Choroid plexus epithelial cell (primary cell): ENCODE measurements around the gene TMC6.

Experiments
- DNase-seq: peaks from one replicate; pipeline ENCODE4 v3.0.0-alpha.2; 2010; ENCODE audit warnings: low read depth
- H3K4me3 ChIP-seq: 2 replicates; pipeline ENCODE4 v1.5.1; 2011; ENCODE audit warnings: low read depth, mild to moderate bottlenecking, control low read depth, low read length, moderate library complexity
- TF ChIP-seq, protein P1 (sequence below): conservative IDR thresholded peaks from 2 replicates; pipeline ENCODE4 v1.5.1; 2011; ENCODE audit warnings: low read depth, mild to moderate bottlenecking, control low read depth, inconsistent platforms, low read length, moderate library complexity

Gene TMC6

DNA sequence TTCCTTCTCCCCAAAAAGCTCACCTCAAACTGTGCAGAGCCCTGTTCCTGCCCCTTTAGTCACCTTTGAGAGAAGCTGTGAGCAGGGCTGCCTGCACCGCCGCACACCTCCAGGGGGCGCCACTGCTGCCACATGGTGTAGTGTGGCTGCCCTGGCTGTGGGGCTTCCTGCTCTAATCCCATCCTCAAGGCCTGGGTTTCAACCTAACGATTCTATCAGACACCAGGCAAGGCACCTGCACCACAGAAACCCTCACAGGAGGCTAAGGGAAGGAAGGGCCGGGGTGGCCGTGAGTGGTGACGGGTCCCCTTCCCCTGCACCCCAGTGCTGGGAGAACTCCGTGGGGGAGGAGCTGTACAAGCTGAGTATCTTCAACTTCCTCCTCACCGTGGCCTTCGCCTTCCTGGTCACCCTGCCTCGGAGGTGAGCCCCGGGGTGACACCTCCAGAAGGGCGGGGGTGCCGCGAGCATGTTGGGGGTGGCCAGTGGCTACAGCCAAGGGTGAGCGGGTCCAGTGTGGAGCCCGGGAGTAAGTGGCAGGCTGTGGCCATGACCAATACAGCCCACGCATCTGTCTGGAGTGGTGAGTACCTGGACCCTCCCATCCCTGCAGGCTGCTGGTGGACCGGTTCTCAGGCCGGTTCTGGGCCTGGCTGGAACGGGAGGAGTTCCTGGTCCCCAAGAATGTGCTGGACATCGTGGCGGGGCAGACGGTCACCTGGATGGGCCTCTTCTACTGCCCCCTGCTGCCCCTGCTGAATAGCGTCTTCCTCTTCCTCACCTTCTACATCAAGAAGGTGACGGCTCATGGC lies 9.0 kb upstream of the TMC6 start:
- TF ChIP-seq, protein P1, sequence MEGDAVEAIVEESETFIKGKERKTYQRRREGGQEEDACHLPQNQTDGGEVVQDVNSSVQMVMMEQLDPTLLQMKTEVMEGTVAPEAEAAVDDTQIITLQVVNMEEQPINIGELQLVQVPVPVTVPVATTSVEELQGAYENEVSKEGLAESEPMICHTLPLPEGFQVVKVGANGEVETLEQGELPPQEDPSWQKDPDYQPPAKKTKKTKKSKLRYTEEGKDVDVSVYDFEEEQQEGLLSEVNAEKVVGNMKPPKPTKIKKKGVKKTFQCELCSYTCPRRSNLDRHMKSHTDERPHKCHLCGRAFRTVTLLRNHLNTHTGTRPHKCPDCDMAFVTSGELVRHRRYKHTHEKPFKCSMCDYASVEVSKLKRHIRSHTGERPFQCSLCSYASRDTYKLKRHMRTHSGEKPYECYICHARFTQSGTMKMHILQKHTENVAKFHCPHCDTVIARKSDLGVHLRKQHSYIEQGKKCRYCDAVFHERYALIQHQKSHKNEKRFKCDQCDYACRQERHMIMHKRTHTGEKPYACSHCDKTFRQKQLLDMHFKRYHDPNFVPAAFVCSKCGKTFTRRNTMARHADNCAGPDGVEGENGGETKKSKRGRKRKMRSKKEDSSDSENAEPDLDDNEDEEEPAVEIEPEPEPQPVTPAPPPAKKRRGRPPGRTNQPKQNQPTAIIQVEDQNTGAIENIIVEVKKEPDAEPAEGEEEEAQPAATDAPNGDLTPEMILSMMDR = peak; percentile 41
- DNase-seq = no peak
- no peak overlapping the region for H3K4me3 ChIP-seq

DNA sequence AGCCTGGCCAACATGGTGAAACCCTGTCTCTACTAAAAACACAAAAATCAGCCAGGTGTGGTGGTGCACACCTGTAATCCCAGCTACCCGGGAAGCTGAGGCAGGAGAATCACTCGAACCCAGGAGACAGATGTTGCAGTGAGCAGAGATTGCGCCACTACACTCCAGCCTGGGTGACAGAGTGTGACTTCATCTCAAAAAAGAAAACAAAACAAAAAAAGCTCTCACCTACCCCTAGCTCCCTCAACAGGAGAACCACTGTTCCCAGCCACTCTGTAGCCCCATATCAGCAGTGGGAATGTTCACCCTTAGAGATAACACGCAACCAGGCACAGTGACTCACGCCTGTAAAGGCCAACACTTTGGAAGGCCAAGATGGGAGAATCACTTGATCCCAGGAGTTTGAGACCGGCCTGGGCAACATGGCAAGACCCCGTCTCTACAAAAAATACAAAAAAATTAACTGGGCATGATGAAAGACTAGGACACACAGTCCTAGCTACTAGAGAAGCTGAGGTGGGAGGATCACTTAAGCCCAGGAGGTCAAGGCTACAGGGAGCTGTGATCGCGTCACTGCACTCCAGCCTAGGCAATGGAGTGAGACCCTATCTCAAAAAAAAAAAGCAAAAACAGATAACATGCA lies 7.4 kb upstream of the TMC6 start:
- TF ChIP-seq, protein P1 = no peak
- DNase-seq = no peak
- H3K4me3 ChIP-seq = no peak overlapping the region

DNA sequence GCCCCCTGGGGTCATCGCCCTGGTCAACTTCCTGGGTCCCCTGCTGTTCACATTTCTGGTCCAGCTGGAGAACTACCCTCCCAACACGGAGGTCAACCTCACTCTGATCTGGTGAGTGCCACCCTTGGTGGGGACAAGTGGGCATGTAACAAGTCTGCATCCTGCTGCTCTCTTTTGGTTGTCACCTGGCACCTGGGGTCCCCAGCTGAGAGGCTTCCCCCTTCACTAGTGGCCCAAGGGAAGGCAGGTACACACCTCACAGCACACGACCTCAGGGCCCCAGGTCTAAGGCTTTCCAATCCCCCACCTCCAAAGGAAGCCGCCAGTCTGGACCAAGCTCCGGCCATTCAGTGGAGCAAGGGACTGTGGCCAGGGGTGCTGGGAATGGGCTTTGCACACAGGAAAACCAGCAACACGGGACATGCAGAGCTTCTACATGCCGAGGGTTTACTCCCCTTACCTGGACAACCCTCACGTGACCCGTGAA lies 6.4 kb upstream of the TMC6 start:
- TF ChIP-seq, protein P1 = no peak
- H3K4me3 ChIP-seq = no peak overlapping the region

DNA sequence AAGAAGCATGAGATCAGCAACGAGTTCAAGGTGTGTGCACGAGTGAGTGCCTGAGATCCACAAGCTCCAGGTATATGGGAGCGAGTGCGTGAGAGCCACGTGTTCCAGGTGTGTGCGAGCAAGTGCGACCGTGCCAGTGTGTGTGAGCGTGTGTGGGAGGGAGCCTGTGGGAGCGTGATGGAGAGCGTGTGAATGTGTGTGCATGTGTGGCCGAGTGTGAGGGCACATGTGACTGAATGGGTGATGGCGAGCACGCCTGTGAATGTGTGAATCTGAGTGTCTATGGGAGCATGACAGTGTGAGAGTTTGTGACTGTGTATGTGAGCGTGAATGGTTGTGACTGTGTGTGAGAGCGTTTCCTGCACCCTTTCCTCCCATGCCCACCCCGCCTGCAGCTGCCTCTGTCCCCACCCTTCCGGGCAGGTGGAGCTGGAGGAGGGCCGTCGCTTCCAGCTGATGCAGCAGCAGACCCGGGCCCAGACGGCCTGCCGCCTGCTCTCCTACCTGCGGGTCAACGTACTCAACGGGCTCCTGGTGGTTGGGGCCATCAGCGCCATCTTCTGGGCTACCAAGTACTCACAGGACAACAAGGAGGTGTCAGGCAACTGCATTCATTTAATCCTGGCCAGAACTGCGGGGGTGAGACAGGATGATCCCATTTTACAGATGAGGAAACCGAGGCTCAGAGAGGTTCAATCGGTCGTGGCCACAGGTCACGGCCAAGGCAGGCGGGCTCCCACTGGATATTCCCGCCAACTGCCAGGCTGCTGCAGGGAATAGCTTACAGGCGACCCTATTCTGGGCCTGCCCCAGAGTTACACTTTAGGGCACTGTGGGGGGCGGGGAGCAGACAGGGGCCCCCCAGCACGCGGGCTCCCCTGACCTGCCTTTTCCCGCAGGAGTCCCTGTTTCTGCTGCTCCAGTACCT lies 5.7 kb upstream of the TMC6 start:
- peak; percentile 63 for DNase-seq
- TF ChIP-seq, protein P1 = peak; percentile 78
- H3K4me3 ChIP-seq = no peak overlapping the region

More for the DNA sequence above, 6.4 kb upstream of the TMC6 start:
- DNase-seq = no peak

DNA sequence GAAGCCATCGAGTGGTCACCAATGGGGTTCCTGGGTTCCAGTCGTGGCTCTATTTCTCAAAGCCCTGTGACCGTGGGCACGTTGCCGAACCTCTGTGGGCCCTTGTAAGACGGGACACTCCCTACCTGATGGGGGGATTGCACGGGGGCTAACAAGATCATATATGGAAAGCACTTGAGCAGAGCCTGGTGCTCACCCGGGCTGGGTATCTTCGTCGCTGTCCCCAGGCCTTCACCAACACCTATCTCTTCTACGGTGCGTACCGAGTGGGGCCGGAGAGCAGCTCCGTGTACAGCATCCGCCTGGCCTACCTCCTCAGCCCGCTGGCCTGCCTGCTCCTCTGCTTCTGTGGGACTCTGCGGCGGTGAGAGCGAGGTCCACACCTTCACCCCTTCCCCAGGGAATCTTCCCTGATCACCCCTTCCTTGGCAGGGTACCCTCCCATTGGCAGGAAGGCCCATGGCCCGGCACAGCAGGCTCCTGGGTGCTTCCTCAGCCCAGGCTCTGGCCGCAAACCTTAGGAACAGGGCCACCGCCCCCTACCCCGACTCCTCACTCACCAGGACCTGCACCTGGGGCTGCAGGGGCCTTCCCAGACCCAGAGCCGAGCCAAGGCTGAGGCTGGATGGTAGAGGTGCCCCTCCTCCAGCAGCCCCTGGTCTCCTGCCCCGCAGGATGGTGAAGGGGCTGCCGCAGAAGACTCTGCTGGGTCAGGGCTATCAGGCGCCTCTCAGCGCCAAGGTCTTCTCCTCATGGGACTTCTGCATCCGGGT lies 4.8 kb upstream of the TMC6 start:
- no peak for DNase-seq
- TF ChIP-seq, protein P1 = no peak
- H3K4me3 ChIP-seq = no peak overlapping the region

DNA sequence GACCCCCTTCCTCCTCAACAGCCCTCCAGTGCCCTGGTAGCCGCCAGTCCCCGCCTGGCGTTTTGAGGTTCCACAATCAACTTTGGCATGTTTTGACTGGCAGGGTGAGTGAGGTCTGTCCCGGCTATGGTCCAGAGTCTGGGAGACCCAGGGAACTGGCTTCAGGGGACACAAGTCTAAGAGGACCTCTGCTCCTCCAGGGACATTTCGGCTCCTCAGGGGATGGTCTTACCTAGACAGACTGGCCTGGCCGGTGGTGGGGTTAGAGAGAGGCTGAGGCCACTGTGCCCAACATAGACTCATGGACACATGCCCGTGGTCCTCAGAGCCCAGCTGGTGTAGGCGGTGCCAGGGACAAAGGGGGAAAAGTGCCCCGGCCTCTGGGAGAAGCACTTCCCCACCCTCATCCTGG lies 4.2 kb upstream of the TMC6 start:
- no peak overlapping the region for H3K4me3 ChIP-seq
- TF ChIP-seq, protein P1 = no peak
- DNase-seq = no peak
